Umbilical cord (tissue), 2 donors: ENCODE results near the gene ADCY7. TPM values are rescaled to one million over a fixed set of nuclear protein-coding genes. Genes with fewer than 3 reads are reported as not detected.

ENCODE experiments used
- DNase-seq: peaks from one replicate; pipeline ENCODE4 v3.0.0-alpha.2; 2015; ENCODE audit warnings: low spot score
- total RNA-seq: library from RNA; depleted of rRNA; stranded (reverse); fragments of >200 nt; gene quantifications from one replicate; pipeline ENCODE4 v1.2.3, GENCODE V29; 2014; ENCODE audit warnings: low replicate concordance; ENCODE audit not compliant: insufficient read depth

ADCY7 gene
- total RNA-seq, 1 donor from 2014 or later = 29.4 TPM

DNA sequence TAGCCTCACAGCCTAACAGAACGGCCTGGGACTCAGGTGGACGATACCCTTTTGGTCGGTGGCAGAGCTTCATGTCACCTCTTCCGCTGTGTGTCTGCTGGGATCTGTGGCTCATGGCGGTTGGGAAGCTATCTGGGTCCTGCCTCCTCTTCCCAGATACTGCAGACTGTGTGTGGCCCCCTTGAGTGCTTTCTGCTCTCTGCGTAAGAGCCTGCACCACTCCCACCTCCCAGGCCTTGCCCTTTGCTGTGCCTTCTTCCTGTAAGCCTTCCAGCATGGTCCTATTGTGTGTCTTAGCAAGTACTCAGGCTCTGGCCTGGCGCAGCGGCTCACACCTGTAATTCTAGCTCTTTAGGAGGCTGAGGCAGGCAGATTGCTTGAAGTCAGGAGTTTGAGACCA is 17.5 kb upstream of the ADCY7 start:
- DNase-seq = no peak

DNA sequence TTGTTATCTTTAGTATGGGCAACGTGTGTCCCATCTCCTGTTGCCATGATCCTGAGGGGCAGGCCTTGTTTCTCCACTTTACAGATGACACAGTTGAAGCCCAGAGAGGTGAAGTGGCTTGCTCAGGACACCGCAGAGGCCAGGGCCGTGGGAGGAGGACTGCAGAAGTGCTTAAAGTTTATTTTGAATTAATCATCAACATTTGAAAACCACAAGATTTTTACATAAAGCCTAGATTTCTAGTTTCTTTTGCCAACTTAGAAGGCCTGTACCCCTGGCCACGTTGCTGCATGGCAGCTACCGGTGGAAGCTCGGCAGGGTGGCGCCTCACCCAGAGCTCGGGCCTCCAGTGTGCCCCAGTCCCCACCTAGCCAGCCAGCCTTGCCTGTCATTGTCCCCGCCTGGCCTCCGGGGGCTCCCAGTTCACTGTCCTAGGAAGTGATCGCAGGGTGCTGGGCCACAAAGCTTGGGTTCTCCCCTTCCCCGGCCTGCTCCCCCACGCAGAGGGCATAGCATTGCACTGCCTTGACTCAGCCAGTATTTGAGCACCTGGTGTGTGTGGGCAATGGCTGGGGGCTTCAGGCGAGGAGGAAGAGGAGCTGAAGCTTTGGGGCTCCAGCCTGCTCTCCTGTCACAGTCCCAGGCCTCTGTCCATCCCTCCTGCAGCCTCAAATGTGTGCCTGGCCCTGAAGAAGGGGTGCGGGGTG is 14.8 kb upstream of the ADCY7 start:
- DNase-seq = no peak

DNA sequence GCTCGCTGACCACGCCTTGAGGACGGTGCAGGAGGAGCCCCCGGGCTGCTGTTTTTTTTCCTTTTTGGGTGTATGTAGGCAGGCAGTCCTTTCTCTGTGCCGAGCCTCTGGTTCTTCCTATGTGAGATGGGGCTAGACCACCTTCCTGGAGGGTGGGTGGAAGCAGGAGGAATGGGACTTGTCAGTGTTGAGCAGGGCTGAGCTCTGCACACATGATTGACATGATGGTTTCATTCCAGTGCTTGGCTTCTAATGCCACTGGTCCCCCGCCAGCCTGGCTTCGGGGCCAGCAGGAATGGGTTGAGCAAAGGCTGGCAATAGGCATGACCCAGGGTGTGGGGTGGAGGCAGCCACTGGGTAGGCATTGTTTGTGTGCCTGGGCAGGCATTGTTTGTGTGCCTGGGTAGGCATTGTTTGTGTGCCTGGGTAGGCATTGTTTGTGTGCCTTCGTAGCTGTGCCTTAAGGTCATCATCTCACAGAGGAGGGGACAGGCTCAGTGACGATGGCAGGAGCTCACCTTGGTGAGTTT is 14.2 kb upstream of the ADCY7 start:
- no peak for DNase-seq

DNA sequence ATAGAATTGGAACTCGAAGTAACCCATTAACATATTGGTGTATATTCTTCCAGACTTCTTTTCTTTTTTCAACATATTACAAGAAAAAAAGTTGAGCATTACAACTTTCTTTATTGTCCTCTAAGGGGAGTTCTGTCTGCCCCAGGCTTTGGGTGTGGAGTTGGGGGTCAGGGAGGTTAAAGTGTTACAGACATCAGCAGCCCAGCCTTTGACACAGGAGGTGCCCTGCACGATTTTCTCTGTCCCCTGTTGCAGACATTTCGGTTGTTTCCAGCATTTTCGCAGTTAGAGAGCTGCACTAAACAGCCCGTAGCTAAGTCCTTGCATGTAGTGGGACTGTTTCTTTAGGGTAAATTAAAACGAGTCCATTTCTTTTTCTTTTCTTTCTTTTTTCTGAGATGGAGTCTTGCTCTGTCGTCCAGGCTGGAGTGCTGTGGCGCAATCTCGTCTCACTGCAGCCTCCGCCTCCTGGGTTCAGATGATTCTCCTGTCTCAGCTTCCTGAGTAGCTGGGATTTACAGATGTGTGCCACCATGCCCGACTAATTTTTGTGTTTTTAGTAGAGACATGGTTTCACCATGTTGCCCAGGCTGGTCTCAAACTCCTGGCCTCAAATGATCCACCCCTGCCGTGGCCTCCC is 13.4 kb upstream of the ADCY7 start:
- DNase-seq = no peak

DNA sequence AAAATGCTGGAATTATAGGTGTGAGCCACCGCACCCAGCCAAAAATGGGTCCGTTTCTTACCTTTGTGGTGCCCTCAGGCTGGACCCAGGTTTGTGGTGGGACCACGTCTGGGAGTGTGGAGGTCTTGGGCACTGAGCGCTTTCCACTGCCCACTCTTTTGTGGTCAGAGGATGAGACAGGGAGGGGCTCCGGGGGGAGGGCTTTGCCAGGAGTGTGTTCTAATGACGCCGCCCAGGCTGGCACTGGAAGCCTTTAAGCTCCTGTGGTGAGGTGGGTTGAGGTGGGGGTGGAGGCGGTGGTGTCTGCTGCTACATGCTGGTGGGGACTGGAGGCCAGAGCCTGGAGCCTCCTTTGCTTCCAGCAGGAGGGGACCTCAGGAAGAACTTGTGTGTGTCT is 12.8 kb upstream of the ADCY7 start:
- no peak for DNase-seq

DNA sequence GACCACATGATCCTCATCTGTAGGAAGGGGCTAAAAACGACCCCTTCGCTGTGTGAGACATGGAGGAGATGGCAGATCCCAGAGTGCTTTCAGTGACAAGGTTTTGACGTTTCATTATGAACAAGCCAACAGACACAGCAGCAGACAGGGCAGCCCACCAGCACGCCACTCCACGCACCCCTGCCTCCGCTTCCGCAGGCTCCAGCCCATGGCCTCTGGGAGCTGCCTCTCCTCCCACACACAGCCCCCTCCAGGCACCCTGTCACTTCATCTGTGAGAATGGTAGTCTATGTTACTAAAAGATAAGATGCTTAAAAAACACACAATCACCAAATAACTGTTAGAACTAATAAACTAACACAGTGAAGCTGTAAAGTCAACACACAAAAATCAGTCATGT is 12.3 kb upstream of the ADCY7 start:
- DNase-seq = no peak

DNA sequence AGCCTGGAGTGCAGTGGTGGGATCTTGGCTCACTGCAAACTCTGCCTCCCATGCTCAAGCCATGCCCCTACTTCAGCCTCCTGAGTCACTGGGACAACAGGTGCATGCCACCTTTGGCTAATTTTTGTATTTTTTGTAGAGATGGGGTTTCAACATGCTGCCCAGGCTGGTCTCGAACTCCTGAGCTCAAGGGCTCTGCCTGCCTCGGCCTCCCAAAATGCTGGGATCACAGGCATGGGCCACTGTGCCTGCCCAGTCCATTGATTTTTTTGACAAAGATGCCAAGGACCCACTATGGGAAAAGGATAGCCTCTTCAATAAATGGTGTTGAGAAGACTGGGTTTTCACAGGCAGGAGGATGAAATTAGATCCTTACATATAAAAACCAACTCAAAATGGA is 10.8 kb upstream of the ADCY7 start:
- DNase-seq = no peak

DNA sequence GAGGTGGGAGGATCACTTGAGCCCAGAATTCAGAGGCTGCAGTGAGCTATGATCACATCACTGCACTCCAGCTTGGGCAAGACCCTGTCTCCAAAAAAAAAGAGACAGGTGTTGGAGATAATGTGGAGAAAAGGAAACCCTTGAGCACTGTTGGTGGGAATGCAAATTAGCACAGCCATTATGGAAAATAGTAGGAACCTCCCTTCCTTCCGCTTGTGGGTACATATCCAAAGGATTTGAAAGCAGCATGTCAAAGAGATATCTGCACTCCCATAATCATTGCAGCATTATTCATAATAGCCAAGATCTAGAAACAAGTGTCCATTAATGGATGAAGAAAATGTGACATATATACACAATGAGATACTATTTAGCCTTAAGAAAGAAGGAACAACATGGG is 9.7 kb upstream of the ADCY7 start:
- no peak for DNase-seq

DNA sequence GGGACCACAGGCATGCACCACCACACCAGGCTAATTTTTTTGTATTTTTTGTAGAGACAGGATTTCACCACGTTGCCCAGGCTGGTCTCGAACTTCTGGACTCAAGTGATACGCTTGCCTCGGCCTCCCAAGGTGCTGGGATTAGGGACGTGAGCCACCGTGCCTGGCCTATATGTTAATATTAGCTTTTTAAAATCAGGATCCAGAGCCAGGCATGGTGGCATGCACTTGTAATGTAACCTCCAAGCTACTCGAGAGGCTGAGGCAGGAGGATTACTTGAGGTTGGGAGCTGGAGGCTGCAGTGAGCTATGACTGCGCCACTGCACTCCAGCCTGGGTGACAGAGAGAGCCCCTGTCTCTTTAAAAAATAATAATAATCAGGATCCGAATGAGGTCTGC is 8.5 kb upstream of the ADCY7 start:
- no peak for DNase-seq

DNA sequence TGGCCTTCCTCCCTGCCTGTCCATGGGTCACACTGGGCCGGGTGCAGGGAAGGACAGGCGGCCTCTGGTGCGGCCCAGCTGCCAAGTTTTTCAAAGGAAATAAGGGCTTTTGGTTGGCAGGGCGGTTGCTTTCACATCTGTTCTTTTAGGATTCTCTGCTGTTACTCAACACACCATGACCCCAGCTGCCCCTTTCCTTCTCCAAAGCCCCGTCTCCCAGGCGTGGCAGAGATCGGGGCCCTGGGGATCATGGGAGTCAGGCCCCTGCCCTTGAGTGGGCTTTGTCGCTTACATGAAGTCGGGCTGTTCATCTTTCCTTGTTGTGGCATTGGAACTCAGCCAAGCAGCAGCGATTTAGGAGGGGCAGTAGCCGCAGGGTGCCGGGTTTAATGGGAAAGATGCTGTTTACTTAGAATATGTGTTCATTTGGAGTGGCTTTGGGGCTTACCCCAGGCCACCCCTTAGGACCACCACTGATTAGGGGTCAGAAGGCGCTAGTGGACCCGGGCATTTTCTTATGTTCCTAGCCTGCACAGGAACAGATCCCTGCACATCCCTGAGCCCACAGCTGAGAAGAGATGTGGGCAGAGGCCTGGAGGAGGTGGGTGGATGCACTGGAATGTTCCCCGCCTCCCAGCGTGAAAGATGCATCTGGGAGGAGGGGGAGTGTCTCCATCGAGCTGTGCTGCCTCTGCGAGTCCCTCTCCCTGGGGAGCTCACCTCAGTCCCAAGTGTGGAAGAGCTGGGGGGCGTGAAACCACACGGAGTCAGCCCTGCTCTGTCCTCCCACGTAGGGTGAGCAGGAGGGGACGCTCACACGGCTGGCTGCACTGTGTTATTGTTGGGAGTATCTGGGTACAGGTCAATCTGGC is 6.8 kb upstream of the ADCY7 start:
- peak; percentile 81 for DNase-seq

DNA sequence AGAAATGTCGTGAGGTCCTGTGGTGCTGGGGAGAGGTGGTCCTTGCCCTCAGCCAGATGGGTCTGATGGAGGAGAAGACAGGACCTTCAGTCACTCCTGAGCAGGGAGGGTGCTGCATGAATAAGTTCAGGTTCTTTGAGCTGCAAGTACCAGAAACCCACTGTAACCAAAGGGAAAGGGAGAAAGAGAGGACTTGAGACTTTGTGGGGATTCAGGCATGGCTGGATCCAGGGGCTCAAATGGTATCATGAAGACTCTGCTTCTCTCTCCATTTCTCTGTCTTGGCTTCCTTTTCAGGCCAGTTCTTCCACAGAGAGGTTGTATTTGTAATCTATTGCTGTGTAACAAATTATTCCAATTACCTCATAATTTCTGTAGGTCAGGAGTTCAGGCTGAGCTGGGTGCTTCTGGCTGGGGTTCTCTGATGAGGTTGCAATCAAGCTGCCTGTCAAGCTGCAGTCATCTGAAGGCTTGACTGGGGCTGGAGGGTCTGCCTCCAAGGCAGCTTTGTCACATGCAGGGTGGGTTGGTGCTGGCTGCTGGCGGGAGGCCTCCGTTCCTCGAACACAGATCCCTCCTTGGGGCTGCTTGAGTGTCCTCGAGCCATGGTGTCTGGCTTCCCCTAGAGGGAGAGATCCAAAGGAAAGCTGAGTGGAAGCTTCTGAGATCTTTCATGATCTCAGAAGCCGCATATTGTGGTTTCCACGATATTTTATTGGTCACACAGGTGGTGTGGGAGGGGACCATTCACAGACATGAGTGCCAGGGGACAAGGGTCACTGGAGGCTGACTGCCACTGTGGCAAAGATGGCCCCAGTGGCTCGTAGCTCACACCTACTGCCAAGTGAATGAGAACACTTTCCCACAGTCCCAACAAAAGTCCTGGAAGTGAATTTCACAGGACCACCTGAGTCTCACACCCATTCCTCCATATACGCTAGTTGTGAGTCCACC is 5.9 kb upstream of the ADCY7 start:
- DNase-seq = no peak

DNA sequence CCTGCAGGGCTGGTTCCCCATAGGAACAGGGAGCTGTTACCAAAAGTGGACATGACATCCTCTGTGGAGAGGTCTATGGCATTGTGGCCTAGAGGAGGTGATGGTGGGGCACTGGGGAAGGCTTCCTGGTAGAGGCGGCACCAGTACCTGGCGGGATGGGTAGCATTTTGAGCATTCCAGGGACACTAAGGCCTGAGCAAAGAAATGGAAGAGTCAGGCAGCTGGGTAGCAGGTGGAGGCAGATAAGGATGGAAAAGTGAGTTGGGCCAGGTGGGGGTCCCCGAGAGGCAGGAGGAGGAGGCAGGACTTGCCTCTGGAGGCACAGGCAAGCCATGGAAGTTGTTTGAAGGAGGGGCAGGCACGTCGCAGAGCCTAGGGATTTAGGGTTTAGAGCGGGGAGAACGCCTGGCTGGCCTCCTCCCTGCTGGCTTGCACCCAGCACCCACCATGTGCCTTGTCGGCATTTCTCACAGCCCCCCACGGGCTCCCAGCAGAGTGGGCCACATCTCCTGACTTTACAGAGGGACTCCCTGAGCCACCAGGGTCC is 5.1 kb upstream of the ADCY7 start:
- no peak for DNase-seq

DNA sequence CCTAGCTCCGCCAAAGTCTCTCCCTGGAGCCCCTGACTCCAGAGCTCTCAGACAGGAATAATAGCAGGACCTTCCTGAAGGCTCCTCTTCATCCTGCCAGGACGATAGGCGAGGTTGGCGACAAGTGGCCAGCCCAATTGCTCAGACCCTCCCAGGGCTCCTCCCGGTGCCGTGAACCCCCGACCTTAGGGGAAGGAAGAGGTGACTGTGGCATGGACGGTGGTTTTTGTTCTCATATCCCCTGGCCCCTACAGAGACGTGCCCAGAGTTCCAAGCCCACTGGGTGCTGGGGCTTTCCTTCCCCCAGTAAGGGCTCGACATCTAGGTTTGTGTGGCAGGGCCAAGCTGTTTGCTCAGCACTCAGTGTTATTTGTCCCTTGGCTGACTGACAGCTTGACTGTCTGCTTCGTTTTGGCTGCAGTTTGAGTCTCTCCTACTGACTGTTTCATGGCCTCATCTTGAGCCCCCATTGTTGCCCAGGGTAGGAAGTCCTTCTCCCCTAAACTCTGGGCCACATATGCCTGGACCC is 4.6 kb upstream of the ADCY7 start:
- DNase-seq = no peak

DNA sequence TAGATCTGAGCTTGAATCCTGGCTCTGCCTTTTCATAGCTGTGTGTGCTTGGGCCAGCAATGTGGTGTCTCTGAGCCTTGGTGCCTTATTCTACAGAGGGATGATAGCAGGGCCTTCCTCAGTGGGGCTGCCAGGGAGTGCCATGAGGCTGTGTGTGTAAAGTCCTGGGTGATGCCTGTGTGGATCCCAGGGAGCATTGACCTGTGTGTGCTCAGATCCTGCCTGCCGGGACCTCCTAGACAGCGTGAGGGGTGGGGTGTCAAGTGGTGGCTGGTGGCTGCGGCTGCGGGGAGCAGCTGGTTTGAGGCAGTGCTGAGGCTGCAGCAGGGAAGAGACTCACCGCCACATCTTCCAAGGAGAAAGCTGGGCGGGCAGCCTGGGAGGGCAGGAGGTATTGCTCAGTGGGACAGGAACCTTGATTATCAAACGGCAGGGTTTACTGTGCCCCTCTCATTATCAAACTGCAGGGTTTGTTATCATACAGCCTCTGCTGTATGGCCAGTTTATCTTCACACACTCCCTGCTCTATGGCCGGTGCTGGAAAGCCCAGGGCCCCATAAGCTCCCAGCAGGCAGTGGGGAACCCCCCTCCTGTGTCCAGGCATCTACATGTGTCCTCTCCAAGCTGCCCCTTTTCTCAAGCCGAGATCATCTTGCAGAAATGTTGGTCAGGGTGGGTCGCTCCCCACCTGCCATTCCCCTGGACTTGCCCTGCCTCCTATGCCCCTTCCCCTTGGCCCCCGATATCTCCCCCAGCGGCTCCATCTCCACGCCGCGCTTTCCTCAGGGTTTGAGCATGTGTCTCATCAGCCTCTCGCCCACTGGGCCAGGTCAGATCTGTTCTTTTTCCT is 3.1 kb upstream of the ADCY7 start:
- DNase-seq = no peak

DNA sequence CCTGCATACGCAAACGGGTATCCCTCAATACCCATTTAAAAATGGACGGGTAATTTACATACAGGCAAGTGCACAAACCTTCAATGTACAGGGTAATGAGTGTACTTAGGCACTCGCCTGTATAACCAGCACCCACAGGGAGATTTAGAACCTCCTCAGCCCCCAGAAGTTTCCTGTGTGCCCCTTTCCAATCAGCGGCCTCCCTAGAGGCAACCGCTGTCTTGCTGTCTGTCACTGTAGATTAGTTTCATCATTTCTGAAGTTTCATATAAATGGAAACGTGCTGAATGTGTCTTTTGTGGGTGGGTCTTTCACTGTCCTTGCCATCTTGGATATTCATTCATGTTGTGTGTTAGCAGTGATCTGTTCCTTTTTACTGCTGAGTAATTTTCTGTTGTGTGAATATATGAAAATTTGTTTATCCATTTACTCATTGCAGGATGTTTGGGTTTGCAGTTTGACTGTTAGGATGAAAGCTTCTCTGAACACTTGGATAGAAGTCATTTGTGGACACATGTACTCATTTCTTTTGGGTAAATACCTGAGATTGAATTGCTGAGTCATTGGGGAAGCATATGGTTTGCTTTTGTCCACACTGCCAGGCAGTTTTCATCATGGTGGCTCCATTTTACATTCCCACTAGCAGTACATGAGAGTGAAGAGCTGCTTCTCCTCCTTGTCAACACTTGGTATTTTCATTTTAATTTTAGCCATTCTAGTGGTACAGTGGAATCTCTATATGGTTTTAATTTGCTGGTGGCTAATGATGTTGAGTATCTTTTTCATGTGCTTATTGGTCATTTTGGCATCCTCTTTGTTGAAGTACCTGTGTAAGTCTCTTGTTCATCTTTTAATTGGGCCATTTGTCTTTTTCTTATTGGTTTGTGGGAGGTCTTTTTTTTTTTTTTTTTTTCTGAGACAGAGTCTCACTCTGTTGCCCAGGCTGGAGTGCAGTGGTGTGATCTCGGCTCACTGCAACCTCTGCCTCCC is 2.1 kb upstream of the ADCY7 start:
- no peak for DNase-seq

DNA sequence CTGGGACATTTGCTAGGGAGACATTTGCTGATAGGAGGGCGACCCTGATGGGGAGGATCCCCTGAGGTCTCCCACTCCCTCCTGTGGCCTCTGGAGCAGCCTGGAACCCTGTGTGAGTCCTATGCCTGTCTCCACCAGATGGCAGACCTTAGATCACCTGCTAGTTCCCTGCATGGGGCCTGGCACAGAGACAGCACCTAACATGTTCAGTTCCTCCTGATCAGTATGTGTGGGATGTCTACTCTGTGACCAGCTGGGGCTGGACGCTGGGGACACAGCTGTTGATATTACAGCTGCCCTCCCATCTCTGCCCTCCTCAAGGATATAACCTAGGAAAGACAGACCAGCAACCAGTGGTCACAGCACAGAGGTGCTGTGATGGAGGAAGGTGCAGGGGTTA is 1.1 kb upstream of the ADCY7 start:
- no peak for DNase-seq

DNA sequence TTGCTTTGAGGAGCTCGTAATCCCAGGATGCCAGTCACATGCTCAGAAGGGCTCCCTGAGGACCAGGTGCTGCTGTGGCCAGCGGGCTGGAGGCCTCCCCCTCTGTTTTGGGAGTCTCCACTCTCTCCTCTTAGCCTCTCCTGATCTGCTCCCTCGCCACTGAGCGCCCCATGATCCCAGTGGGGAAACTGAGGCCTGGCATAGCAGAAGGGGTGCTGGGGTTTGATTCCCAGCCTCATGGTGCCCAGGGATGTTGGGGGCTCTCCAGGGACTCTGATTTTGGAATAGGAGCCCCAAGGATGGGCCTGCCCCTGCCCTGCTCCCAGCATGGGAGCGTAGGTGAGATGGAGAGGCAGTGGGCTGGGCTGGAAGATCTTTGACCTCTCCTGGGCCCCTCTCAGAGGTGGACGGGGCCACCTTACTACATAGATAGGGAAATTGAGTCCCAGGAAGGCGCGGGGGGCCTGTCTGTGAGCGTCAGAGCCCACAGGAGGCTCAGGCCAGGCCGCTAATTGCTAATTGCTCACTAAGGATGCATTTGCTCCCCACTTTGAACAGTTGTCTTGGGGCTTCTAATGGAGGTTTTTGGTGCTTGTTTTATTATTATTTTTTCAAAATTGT is 525 bp upstream of the ADCY7 start:
- no peak for DNase-seq

DNA sequence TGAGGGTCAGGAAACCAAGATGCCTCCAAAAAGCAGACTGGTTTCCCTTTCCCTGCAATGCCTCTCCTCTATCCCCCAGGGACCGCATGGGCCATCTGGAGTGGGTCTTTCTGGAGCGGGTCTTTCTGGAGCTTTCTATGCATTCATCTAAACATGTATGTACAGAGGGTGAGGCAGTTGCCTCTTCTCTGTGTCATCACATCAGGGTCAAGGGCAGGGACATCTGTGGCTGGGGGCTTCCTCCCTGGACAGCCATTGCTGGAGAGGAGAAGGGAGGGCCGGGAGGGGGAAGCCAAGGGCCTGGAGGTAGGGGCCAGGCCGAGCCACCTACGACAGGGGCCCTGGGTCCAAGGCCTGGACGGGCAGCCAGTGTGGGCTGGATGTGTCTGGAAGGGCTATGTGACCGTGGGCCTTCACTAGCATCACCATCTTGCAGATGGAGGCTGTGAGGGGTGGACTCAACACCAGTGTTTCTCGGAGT is 840 bp downstream of the ADCY7 start:
- no peak for DNase-seq
